NOMO-1 (cell line): ENCODE measurements around the gene LGALS13.
"Not testable (repeated sequence)": the region's sequence is repeated elsewhere in the genome, so short reads cannot be mapped to it uniquely, and the experiment has no call there.

Experiments used
- DNase-seq, 2 experiments: peaks; one replicate each; lab custom pipeline; 2025; ENCODE audit not compliant: unreplicated experiment in 2 of 2; lab: John Stamatoyannopoulos, UW

Gene LGALS13

DNA sequence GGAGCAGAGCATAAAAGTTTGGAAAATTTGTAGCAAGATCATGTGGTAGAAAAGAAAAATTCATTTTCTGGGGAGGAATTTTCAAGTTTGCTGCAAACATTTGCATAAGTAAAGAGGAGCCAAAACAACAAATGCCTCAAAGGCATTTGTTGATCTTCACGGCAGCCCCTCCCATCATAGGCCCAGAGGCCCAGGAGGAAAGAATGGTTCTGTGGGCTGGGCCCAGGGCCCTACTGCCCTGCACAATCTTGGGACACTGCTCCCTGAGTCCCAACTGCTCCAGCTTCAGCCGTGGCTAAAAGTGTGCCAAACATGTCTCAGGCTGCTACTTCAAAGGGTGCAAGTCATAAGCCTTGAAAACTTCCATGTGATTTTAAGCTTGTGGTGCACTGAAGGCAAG lies 11.3 kb downstream of the LGALS13 start:
- DNase-seq = no peak

DNA sequence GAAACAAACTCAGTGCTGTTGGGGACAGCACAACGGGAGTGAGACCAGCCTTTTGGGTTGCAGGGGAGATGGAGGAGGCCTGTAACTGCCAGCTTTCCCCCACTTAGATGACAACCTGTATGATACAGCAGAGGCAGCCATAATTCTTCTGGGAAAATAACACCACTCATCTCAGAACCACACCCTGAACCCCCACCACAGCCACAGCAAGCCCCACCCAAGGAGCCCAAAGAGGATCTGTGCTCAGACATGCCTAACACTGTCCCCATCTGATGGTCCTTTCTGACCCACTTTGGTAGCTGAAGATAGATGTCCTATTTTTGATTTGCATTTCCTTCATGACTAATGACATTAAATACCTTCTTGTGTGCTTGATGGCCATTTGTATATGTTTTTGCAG lies 15.4 kb downstream of the LGALS13 start:
- DNase-seq = no peak

DNA sequence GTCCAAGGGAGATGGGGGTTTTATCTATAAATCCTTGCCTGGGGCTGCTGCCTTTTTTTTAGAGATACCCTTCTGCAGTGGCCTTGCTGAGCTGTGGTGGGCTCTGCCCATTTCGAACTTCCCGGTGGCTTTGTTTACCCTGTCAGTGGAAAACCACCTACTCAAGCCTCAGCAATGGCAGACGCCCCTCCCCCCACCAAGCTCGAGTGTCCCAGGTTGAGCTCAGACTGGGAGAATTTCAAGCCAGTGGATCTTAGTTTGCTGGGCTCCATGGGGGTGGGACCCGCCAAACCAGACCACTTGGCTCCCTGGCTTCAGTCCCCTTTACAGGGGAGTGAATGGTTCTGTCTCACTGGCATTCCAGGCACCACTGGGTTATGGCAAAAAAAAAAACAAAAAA lies 21.6 kb downstream of the LGALS13 start:
- DNase-seq = no peak

DNA sequence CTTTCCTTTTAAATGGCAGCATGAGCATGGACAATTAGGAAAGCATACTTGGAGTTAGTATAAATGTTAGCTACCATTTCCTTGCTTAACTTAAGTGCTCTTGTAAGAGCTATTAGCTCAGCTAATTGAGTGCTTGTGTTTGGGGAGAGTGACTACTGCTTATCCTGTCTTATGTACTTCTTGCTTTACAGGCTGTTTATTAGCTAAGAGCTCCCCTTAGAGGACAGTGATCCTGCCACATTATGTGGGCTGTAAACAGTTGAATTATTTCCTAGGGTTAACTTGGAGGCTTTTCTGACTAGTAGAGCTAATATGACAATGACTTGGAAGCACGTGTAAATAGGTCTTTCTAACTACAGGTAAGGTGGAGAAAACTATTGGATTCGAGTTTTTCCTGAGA lies 25.3 kb downstream of the LGALS13 start:
- not testable (repeated sequence) for DNase-seq

DNA sequence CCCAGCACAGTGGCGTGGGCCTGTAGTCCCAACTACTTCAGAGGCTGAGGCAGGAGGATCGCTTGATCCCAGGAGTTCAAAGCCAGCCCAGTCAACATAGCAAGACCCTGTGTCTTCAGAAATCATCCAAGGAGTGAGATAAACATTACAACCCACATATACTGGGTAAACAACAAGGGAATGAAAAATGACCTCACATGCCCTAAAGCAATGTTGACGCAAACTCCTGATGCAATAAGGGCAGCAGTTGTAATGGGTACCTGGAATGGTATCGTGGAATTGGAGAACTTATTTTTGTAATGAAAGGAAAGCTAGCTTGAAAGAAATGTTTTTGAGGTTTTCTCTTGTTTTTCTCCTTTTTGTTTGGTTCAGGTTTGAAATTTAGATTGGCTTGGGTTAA lies 28.9 kb downstream of the LGALS13 start:
- DNase-seq = no peak

DNA sequence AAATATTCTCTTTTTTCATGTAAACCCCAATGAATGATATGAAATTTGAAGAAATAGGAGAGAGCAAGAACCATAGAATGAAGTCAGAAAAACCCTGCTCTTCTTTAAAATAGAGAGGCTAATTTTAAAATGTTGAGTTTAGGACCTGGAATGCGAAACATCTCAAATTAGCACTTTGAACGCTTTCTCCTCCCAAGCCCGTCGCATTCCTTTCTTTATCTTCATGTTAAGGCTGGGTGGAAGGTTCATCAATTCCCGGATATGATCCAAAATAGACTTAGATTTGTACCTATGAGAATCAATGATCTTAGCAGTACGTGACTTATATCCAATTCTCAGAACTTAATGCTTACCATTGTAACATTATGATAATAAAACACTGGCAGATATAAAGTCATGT lies 29.3 kb downstream of the LGALS13 start:
- no peak for DNase-seq

DNA sequence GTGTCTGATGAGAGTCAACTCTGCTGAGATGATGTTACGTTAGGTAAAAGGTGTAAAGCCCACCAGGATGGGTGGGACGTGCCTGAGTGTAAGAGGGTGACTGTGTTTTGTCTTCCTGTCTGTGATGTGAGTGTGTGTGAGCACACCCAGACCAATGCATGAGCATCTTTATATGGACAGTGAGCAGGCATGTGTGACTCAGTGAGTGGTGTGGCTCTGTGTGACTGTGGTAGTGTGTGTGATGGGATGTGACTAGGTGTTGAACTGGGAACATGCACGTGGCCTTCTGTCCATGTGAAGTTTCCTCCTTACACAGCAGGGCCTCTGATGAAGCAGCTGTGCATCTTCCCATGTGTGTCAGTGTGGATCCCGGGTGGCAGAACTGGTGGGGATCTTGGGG lies 35.6 kb downstream of the LGALS13 start:
- DNase-seq = no peak

DNA sequence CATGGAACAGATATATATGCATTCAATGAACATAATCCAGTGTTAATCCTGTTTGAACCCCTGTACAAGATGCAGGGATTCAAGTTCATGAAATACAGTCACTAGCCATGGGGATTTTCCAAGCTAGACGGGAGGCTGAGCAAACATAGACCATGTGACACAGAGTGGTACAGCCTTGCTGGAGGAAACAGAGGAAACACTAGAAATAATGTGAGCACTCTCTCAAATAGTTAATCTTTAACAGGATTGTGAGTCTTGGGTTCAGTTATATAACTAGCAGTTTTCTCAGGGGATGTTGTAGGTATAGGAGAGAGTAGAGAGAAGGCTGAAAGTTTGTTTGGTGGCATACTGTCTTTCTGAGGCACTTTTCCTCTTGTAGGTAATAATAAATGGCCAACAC lies 39.4 kb downstream of the LGALS13 start:
- DNase-seq = no peak

DNA sequence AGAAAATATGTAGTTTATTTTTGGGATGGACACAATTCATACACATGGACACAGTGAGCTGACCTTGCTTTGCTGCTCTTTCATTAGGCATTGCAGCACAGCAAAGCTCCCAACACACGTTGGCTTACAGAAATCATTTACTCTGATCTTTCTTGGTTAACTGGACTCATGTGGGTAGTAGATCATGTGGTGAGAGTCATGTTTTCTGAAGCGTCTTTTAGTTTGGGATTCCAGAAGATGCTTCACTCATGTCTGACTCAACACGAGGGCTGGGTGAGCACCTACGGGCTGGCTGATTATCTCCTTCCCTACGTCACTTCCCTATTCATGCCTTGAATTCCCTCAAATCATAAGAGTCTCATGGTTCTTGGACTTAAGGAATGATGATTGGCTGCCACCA lies 41.3 kb downstream of the LGALS13 start:
- no peak for DNase-seq

DNA sequence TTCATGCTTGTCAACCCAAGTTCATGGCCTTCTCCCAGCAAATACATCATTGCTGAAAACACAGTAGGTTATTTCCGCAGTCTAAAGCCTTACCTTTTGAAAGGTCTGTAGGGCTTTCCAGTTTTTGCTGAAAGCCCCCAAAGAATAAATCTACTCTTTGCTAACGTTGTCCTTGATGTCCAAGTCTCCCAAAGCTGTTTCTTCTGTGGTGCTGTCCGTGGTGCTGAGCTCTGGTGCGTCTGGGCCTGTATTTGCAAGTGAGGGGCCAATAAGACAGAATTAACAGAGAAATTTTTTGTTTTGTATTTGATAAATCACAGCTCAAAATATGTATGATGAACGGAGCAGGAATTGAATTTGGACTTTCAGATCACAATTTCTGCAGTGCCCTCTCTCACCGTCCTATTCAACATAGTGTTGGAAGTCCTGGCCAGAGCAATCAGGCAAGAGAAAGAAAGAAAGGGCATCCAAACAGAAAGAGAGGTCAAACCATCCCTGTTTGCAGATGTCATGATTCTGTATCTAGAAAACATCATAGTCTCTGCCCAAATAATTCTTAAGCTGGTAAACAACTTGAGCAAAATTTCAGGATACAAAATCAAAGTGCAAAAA lies 43.6 kb downstream of the LGALS13 start:
- no peak for DNase-seq

DNA sequence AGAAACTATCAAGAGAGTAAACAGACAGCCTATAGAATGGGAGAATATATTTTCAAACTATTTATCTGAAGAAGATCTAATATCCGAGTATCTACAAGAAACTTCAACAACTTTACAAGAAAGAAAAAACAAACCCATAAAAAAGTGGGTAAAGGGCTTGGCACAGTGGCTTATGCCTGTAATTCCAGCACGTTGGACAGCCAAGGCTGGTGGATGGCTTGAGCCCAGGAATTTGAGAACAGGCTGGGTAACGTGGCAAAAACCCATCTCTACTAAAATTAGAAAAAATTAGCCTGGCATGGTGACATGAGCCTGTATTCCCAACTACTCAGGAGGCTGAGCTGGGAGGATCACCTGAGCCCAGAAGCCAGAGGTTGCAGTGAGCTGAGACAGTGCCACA lies 45.6 kb downstream of the LGALS13 start:
- no peak for DNase-seq

DNA sequence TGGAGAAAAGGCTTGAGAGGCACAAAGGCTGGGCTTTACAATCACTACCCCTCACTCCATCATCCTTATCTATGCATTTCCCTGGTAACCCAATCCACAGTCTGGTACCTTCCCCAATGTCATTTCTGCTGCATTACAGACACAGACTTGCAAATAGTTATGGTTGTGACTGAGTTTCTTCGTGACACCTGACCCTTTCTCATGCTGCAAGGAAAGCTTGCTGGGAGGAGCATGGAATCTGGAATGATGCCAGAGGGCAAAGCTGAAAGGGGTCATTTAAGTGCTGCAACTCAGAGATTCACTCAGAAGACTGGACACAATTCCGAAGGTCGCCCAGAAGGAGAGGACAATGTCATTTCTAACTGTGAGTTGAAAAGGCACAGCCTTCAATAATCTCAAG lies 53.3 kb downstream of the LGALS13 start, which contains the start of gene LGALS16:
TSS of gene LGALS16 (plus strand) at position 301 of the 400 bp plus-strand sequence. CDS start at position 350, 49 bp downstream.
- DNase-seq = no peak
